Right ventricle myocardium inferior (tissue), 1 donor: Measurements from ENCODE around the gene SLC6A7. TPM values are rescaled to one million over a fixed set of nuclear protein-coding genes. Genes with fewer than 3 reads are reported as not detected.

ENCODE experiments used
- ATAC-seq: fragments of 200-7000 bp; cut with Tn5 transposase; one replicate; pipeline ENCODE4 v1.9.1; 2020; ENCODE audit warnings: mild to moderate bottlenecking, moderate library complexity
- DNase-seq: peaks from one replicate; pipeline ENCODE4 v3.0.0; 2021; ENCODE audit errors: missing footprints
- intact Hi-C: fragments of 100-400 bp; cut with DNase I; formaldehyde crosslinking; loops from one replicate; pipeline ENCODE4 v1.11.0; 2022
- total RNA-seq: library from RNA; stranded (reverse); fragmentation: NEBNext Ultra II Directional; extraction: Animal tissue kit (Norgen Biotek cat#: 25700); gene quantifications from one replicate; pipeline ENCODE4 v1.2.1, GENCODE V29; 2021
- donor health status: DM: no; HTN: yes; CAD: no; lungs with severe emphysema.

The SLC6A7 gene
- total RNA-seq, 1 donor from 2014 or later: not detected

DNA sequence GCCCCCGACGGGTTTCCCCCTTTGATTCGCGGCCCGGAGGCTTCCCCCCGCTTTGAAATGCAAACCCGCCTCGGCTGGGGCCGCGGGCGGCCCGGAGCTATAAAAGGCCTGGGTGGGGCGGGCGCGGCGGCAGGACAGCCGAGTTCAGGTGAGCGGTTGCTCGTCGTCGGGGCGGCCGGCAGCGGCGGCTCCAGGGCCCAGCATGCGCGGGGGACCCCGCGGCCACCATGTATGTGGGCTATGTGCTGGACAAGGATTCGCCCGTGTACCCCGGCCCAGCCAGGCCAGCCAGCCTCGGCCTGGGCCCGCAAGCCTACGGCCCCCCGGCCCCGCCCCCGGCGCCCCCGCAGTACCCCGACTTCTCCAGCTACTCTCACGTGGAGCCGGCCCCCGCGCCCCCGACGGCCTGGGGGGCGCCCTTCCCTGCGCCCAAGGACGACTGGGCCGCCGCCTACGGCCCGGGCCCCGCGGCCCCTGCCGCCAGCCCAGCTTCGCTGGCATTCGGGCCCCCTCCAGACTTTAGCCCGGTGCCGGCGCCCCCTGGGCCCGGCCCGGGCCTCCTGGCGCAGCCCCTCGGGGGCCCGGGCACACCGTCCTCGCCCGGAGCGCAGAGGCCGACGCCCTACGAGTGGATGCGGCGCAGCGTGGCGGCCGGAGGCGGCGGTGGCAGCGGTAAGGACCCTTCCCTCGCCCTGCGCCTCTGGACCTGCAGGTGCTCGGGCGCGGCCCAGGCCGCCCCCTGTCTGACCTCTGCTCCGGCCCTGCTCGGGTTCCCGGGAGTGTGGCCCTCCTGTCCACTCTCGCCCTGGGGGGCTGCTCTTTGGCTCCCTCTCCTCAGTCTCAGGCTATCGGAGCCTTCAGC, 23.0 kb upstream of the SLC6A7 start, which contains the start of gene CDX1:
Gene CDX1 (plus strand): TSS at position 129 of the 862 bp plus-strand sequence. CDS start 99 bp downstream, at position 228.
- ATAC-seq (no peak), DNase-seq (peak; percentile 62)
- intact Hi-C loops: loop anchor here (10.0 kb wide), 1 partner anchor 268 kb away; no protein-coding TSS in a partner anchor

DNA sequence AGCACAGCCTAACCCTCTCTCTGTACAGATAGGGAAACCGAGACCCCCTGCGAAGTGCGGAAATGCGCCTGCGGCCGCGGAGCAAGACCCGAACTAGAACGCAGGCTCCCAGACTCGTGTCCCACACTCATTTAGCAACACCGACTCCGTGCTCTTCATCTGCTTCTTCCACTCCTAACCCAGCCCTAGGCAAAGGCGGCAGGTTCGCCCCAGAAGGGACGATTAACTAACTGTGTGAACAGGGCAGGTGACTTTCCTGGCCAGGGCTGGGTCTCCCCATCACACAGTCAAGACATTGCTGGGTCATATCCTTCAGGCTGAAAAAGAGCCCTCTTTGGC, 22.4 kb upstream of the SLC6A7 start:
- intact Hi-C loops: loop anchor here (10.0 kb wide), 1 partner anchor 267 kb away; no protein-coding TSS in a partner anchor
- ATAC-seq (no peak), DNase-seq (no peak)

DNA sequence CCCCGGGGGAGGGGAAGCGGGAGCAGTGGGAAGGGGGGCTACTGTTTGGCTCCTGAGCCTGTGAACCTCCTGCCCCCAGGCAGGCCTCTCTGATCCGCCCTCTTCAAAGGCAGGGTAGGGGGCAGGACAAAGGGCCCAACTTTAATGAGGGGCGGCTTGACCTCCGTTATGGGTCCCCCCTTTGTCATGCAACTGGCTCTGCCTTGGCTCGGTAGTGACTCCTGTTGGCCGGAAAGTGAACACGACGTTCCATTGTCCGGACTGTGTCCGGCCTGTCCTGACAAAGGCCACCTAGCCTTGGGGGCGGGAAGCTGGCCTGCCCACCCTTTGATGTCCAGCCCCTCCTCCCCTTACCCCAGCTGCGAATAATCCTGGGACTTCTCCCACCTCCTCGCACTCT, 22.0 kb upstream of the SLC6A7 start:
- DNase-seq (peak; percentile 60), ATAC-seq (no peak)
- intact Hi-C loops: loop anchor here (10.0 kb wide), 1 partner anchor 267 kb away; no protein-coding TSS in a partner anchor

DNA sequence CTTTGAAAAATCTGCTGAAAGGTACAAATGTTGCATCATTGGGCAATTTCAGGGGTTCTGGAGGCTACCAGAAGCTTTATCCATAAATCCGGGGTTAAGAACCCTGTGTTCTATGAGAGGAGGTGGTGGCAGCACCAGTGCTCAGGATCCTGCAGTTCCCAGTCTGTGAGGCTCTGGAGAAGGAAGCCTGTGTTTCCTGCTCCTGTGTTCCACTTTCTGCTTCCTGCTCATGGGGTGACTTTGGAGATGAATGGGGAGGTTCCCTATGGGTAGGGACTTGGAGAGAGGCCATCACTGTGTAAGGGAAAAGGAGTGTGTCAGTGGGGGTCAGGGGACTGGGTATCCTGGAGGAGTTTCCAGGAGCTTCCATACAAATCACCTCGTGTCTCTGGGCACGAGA, 21.0 kb upstream of the SLC6A7 start:
- DNase-seq (peak; percentile 32), ATAC-seq (no peak)
- intact Hi-C loops: loop anchor here (10.0 kb wide), 1 partner anchor 266 kb away; no protein-coding TSS in a partner anchor

DNA sequence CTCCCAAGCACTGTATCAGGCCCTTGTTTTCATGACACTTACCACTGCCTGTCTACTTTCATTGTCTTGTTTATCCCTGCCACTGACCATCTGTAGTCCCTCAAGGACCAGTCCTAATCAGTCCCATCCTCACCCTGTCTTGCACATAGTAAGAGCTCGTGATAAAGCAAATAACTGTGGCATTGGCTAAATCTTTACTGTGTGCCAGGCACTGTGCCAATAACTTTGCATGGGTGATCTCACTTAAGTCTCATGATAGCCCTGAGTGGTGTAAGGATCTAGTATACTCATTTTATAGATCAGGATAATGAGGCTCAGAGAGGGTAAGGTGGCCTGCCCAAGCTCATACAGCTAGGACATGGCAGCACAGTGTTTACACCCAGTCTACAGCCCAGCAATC, 17.7 kb upstream of the SLC6A7 start:
- intact Hi-C loops: no loop called here
- ATAC-seq (no peak), DNase-seq (no peak)

DNA sequence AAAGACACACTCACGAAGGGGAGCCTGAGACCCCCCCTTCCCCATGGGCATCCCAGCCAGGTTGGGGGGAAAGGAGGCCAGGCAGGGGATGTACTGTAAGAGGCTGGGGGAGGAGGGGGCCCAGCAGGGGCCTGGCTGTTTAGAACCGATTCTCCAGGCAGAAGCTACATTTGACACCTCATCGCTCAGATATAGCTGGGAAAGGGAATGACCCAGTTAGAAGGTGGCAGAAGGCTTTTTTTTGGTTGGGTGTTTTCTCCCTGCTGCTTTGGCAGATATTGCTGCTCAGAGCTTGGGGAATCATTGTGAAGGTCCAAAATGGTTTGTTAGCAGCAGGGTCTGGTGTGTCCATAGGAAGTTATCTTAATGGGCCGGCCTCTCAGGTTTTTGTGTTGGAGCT, 17.3 kb upstream of the SLC6A7 start:
- ATAC-seq (no peak), DNase-seq (peak; percentile 28)
- intact Hi-C loops: no loop called here

DNA sequence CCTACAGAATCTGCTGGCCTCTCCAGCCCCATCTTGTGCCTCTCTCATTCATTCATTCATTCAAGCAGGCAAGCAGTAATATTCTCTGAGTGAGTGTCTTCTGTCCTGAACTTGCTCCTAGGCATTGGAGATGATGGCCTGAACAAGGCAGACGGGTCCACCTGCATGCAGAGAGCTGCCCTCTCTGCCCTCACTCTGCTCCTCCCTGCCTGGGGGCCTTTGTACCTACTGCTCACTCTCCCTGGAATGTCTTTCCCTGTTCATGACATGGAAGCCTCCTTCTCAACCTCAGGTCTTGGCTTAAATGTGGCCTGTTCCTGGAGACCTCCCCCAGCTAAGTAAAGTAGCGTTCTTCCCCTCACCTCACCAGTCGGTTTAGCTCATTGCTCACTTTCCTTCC, 16.7 kb upstream of the SLC6A7 start:
- intact Hi-C loops: no loop called here
- DNase-seq: no peak

DNA sequence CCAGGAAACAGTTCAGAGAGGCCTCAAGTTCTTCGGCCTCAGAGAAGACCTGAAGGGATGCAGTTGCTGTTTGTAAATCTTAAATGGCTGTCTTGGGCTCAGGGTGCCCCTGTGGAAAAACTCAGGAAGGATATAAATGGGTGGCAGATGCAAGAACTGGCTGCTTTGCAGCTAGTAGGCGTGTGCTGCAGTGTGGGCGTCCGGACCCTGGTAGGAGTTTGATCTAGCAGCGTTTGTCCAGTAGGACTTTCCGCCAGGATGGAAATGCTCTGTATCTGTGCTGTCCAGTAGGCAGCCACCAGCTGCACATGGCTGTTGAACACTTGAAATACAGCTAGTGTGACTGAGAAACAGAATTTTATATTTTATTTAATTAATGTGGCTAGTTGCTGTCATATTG, 15.6 kb upstream of the SLC6A7 start:
- intact Hi-C loops: no loop called here
- ATAC-seq (no peak), DNase-seq (no peak)

More for the DNA sequence above, 16.7 kb upstream of the SLC6A7 start:
- no peak for ATAC-seq

DNA sequence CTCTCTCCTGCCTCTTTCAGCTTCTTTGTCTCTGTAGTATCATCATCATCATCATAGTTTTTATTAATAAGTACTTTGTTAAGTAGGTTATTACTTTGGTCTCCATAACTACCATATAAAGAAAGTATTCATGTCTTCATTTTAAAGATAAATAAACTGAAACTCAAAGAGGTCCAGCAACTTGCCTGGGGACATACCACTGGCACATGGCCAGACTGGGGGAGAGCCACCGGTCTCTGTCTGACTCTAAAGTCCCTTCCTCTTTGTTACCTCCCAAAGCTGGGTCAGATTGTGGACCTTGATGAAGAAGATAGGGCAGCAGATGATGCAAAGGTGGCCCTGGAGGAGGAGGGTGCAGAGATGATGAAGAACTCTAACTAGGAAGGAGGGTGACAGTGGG, 14.8 kb upstream of the SLC6A7 start:
- ATAC-seq: no peak
- no peak for DNase-seq
- intact Hi-C loops: no loop called here

DNA sequence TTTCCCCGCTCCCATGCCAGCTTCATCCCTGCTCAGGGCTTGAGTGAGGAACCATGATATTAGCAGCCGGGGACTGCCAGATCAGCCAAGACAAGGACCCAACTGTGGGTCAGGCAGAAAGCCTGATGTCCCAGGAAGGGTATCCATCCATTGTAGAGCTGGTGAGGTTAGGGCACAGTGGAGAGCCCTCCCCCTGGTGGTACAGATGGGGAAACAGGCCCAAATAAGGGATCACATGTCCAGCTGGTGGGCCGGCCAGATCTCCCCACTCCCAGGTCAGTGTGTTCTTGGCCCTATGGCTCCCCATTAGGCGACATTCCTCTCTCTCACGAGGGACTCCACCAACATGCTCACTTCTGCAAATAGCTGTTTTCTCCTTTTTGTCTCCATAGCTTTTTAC, 14.3 kb upstream of the SLC6A7 start:
- ATAC-seq (no peak), DNase-seq (no peak)

DNA sequence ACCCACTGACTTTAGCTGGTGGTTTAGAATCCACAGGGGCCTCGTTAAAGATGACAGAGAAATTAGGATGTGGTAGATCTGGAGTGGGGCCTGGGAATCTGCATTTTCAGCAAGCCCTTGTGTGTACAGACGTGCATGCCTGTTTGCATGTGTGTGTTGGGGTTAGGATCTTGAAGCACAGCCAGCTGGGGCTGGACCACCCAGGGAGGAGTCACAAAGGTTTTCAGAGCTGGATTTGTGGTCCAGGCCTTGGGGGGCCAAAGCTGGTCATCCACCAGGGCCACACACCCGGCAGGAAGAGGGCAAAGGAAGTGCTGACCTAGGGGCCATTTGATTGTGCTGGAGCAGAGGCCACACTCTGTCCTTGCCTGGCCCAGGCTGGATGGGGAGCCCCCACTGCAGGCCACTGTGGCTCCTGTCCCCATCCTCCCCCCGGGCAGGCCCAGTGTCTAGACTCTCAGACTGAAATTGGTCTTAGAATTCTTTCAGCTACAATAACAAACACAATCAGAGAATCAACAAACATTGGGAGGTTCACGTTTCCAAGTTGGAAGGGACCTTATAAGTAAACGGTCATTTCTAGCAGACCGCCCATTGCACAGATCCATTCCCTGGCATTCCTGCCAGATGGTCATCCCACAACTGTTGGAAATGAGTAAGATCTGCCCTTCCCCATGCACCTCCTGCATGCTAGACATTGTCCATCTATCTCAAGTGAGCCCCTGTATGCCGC, 13.0 kb upstream of the SLC6A7 start:
- DNase-seq: no peak
- intact Hi-C loops: no loop called here
- no peak for ATAC-seq

More for the DNA sequence above, 14.3 kb upstream of the SLC6A7 start:
- intact Hi-C loops: no loop called here

DNA sequence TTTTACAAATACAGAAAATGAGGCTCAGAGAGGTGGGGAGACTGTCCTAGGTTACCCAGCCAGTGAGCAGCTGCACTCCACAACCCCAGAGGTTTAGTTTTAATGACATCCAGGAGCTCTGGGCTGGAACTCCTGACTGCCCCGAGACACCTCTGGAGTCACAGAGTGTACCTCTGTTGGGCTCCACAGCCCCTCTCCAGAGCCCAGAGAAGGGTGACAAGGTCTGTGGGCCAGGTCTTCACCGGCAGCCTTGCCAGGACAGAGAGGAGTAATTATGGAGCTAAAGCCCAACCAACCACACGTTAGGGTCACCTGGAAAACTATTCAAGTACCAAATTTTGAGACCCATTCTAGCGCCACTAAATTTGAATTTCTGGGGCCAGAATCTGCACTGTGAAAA, 12.1 kb upstream of the SLC6A7 start:
- DNase-seq: no peak
- no peak for ATAC-seq
- intact Hi-C loops: no loop called here

DNA sequence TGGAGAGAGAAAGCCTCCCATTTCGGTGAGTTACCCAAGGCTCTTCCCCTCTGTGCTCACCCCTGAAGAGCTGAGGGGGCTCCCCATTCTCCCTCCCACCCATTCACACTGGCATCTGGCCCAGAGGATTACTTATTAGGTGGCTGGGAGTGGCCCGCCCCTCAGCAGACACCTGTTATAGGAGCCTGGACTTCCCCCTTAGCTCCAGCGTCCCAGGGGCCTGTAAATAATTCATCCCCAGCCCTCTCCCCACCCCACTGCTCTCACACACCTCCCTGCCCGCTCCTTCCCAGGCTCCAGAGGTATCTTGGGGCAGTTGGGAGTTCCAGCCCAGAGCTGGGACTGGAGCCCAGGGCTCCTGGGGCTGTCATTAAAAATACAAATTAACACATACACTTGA, 11.6 kb upstream of the SLC6A7 start:
- intact Hi-C loops: no loop called here
- DNase-seq (no peak), ATAC-seq (no peak)

DNA sequence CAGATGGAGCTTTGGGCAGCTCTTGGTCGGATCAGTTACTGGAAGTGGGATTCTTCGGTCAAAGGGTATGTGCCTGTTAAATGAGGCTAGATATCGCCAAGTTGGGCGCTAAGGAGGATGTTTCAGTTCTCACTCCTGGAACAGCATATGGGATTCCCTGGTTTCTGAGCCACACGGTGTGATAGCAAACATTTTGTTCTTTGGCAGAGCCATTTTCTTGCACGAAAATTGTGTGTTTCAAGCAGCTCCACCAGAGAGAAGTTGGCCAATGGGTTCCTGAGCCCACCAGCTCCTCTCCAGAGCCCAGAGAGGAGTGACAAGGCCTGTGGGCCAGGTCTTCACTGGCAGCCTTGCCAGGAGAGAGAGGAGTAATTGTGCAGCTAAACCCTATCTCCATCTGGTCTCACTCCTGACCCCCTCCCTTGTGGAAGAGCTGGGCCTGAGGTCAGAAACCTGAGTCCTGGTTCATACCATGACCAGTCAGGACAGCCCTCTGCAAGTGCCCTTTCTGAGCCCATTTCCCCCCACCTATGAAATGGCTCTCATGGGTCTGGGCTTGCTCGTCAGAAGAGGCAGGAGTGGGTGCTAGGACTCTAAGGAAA, 10.7 kb upstream of the SLC6A7 start:
- ATAC-seq: no peak
- intact Hi-C loops: no loop called here

DNA sequence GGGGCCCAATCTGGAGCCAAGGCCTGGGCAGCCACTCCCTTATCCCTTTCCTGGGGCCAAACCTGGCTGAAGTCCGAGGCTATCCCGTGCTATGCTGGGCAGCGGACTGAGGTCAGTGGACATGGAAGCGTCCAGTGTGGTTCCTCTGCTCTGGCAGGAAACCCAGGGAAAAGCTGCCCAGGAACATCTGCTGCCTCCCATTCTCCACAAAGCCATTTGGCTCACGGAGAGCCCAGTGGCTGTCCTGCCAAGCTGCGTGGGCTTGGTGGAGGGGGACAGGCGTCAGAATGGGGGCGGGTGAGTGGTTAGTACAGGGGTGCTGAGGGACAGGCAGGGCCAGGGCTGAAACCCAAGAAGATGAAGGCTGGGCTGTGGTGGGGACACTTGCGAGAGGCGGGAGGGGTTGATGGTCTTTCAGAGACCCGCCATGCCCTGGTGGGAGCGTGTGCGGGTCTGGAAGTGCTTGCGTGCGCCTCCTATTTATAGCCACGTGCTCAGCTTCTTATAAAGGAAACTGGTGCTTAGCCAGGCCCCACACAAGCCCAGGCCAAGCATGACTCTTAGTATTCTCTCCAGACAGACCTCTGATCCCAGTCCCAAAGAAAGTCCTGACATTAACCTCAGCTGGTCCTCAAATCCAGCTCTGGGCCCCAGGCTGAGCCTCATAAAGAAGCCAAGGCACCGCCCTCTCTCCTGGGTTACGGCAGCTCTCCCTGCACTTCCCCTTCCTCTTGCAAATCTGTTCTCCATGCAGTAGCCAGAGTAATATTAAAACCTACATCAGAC, 9.4 kb upstream of the SLC6A7 start:
- ATAC-seq (peak; percentile 85), DNase-seq (peak; percentile 88)
- intact Hi-C loops: loop anchor here (2.0 kb wide), 1 partner anchor 20 kb away; no protein-coding TSS in a partner anchor

More for the DNA sequence above, 10.7 kb upstream of the SLC6A7 start:
- DNase-seq: no peak

DNA sequence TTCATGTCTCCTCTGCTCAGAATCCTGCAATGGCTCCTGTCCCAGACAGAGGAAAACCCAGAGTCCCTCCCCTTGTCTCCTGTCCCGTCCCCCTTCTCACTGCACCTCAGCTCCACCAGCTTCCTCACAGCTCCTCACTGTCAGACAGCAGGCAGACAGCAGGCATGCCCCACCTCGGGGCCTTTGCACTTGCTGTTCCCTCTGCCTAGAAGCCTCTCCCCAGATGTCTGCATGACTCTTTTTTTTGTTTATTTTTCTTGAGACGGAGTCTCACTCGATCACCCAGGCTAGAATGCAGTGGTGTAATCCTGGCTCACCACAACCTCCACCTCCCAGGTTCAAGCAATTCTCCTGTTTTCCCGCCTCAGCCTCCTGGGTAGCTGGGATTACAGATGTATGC, 8.8 kb upstream of the SLC6A7 start:
- DNase-seq (no peak), ATAC-seq (peak; percentile 4)
- intact Hi-C loops: loop anchor here (2.0 kb wide), 1 partner anchor 20 kb away; no protein-coding TSS in a partner anchor

DNA sequence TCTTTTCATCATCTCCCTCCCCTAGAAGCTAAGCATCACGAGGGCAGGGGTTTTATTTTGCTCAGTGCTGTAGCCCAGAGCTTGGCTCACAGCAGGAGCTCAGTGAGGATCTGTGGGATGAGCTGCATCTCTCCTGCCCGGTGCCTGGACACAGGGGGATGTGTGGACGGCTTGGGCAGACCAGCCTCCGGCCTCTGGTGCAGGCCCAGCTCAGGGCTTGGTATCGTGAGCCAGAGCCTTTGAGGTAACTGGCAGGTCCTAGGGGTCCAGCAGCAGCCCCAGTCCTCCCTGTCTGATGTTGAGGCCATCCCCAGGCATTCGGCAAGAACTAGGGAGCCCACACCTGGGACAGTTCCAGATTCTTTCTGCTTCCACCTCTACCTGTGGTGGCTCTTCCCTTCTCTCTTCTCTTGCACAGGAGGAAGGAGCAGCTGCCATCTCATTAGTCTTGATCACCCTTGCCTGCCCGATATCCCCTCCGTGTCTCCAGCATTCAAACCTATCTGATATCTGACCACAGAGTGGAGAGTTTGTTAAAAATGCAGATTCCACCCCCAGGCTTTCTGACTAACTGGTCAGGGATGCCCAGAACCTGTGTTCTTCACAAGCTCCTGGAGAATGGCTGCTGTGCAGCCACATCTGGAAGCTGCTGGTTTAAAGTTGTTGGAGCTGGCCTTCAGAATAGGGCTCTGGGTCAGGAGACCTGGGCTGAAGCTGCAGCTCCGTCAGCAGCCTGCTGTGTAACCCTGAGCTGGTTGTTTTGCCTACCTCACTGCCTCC, 7.9 kb upstream of the SLC6A7 start:
- no peak for ATAC-seq
- DNase-seq: no peak
- intact Hi-C loops: loop anchor here (2.0 kb wide), 1 partner anchor 21 kb away; no protein-coding TSS in a partner anchor

DNA sequence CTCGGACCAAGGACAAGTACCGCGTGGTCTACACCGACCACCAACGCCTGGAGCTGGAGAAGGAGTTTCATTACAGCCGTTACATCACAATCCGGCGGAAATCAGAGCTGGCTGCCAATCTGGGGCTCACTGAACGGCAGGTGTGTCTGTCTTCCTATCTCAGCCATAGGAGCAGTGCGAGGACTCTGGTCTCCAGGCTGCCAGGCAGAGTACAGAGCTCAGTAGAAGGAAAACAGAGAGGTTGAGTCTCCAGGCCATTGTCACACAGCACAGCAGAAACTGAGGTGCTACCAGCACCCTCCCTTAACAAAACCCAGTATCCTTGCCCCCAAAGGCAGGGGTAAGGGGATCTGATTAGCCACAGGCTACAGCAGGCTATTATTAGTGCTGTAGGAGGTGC, 7.1 kb upstream of the SLC6A7 start:
- intact Hi-C loops: no loop called here
- DNase-seq (no peak), ATAC-seq (no peak)
